ENCODE measurements around the gene DIS3. TPM values are rescaled to one million over a fixed set of nuclear protein-coding genes. Genes with fewer than 3 reads are reported as not detected.

Gene DIS3
- total and polyA plus RNA-seq, 9 of the 15 experiments (the other 6 are each of a cell fraction or from before 2014, with no cell fraction given), result 6.0 to 48.9 (median 34.2) TPM

GRCh38 chr13:72781451-72782439 is at the start of gene DIS3, which contains the start of gene PIBF1 (continued):
- no peak for TF ChIP-seq TSC22D4 (tag; IDR thresholded peaks at IDR 0.05)
- TF ChIP-seq KDM4B (IDR thresholded peaks at IDR 0.05; ENCODE audit: borderline replicate concordance in 2 of 2, low read depth in 1 of 2), result 0 out of 4 replicates have a peak, but pooled peaks of 1 of the 2 experiments have one; percentile 69
- TF ChIP-seq HDAC1 (IDR thresholded peaks at IDR 0.05), result peak in 1 of 2 experiments; percentile 65; a peak in 2 of 4 replicates
- TF ChIP-seq ZFP36 (IDR thresholded peaks at IDR 0.05; ENCODE audit: low read depth, low read length, partially characterized antibody), result no peak
- TF ChIP-seq PCBP2 (IDR thresholded peaks at IDR 0.05; ENCODE audit: low read depth, low read length, poor library complexity, severe bottlenecking), result no peak
- no peak for TF ChIP-seq SREBF1 (IDR thresholded peaks at IDR 0.05; ENCODE audit: borderline replicate concordance, low read depth, low read length)
- TF ChIP-seq NR1H2 (CRISPR knock-in tag; IDR thresholded peaks at IDR 0.05), result no peak
- no peak for TF ChIP-seq ZNF253 (CRISPR knock-in tag; conservative IDR thresholded peaks at IDR 0.05)
- peak; percentile 70; the same call in 1 of the 2 replicates for TF ChIP-seq E2F1 (CRISPR knock-in tag; IDR thresholded peaks at IDR 0.05)
- TF ChIP-seq ZNF707 (CRISPR knock-in tag; conservative IDR thresholded peaks at IDR 0.05), result no peak
- TF ChIP-seq HNRNPLL (IDR thresholded peaks at IDR 0.05; ENCODE audit: low read depth, low read length, poor library complexity, severe bottlenecking), result peak; percentile 76
- TF ChIP-seq ELF1 (tag; IDR thresholded peaks at IDR 0.05), result peak; percentile 71
- TF ChIP-seq ZC3H4 (CRISPR knock-in tag; IDR thresholded peaks at IDR 0.05; ENCODE audit: borderline replicate concordance), result no peak
- no peak for TF ChIP-seq MLLT1 (IDR thresholded peaks at IDR 0.05)
- no peak for TF ChIP-seq TEAD1 (CRISPR knock-in tag; IDR thresholded peaks at IDR 0.05)
- TF ChIP-seq, protein P1, sequence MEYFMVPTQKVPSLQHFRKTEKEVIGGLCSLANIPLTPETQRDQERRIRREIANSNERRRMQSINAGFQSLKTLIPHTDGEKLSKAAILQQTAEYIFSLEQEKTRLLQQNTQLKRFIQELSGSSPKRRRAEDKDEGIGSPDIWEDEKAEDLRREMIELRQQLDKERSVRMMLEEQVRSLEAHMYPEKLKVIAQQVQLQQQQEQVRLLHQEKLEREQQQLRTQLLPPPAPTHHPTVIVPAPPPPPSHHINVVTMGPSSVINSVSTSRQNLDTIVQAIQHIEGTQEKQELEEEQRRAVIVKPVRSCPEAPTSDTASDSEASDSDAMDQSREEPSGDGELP (CRISPR knock-in tag; IDR thresholded peaks at IDR 0.05; ENCODE audit: borderline replicate concordance), result peak; percentile 77
- TF ChIP-seq ZNF507 (tag; conservative IDR thresholded peaks at IDR 0.05), result no peak
- TF ChIP-seq, protein P2, sequence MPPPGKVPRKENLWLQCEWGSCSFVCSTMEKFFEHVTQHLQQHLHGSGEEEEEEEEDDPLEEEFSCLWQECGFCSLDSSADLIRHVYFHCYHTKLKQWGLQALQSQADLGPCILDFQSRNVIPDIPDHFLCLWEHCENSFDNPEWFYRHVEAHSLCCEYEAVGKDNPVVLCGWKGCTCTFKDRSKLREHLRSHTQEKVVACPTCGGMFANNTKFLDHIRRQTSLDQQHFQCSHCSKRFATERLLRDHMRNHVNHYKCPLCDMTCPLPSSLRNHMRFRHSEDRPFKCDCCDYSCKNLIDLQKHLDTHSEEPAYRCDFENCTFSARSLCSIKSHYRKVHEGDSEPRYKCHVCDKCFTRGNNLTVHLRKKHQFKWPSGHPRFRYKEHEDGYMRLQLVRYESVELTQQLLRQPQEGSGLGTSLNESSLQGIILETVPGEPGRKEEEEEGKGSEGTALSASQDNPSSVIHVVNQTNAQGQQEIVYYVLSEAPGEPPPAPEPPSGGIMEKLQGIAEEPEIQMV (tag; conservative IDR thresholded peaks at IDR 0.05; ENCODE audit: low read depth), result no peak
- TF ChIP-seq, protein P3, sequence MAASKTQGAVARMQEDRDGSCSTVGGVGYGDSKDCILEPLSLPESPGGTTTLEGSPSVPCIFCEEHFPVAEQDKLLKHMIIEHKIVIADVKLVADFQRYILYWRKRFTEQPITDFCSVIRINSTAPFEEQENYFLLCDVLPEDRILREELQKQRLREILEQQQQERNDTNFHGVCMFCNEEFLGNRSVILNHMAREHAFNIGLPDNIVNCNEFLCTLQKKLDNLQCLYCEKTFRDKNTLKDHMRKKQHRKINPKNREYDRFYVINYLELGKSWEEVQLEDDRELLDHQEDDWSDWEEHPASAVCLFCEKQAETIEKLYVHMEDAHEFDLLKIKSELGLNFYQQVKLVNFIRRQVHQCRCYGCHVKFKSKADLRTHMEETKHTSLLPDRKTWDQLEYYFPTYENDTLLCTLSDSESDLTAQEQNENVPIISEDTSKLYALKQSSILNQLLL (CRISPR knock-in tag; IDR thresholded peaks at IDR 0.05; ENCODE audit: borderline replicate concordance), result no peak
